HEK293 (cell line): ENCODE results near the gene FXYD1.

ENCODE experiments used
- ATF2 ChIP-seq: fragments of 450-650 bp; formaldehyde crosslinking; IDR thresholded peaks from 2 replicates; pipeline ENCODE4 v1.5.1; 2016; ENCODE audit warnings: missing biosample characterization, missing genetic modification characterization, low read depth
- BCL11A ChIP-seq: fragments of 450-650 bp; formaldehyde crosslinking; IDR thresholded peaks from 2 replicates; pipeline ENCODE4 v1.5.1; 2016; ENCODE audit warnings: low read depth, missing biosample characterization, missing genetic modification characterization
- ELK4 ChIP-seq: IDR thresholded peaks from 2 replicates; pipeline ENCODE4 v1.6.1; 2011; ENCODE audit warnings: mild to moderate bottlenecking, low read depth, low read length, borderline replicate concordance
- GLI2 ChIP-seq: fragments of 450-650 bp; formaldehyde crosslinking; IDR thresholded peaks from 2 replicates; pipeline ENCODE4; 2017; ENCODE audit warnings: missing biosample characterization, missing genetic modification characterization, low read depth, borderline replicate concordance
- GLI4 ChIP-seq: fragments of 450-650 bp; formaldehyde crosslinking; IDR thresholded peaks from 2 replicates; pipeline ENCODE4 v1.5.1; 2016; ENCODE audit warnings: missing biosample characterization, missing genetic modification characterization
- MEIS1 ChIP-seq: sonication (generic); formaldehyde crosslinking; IDR thresholded peaks from 2 replicates; pipeline ENCODE4 v1.8.1; 2022; ENCODE audit warnings: missing genetic modification reagents, mild to moderate bottlenecking, borderline replicate concordance
- SCRT2 ChIP-seq: fragments of 450-650 bp; formaldehyde crosslinking; IDR thresholded peaks from 2 replicates; pipeline ENCODE4 v1.5.1; 2016; ENCODE audit warnings: missing biosample characterization, missing genetic modification characterization
- ZBTB48 ChIP-seq: fragments of 450-650 bp; formaldehyde crosslinking; IDR thresholded peaks from 2 replicates; pipeline ENCODE4 v1.5.1; 2016; ENCODE audit warnings: missing biosample characterization, missing genetic modification characterization
- ZEB2 ChIP-seq: fragments of 450-650 bp; formaldehyde crosslinking; IDR thresholded peaks from 2 replicates; pipeline ENCODE4 v1.5.1; 2016; ENCODE audit warnings: missing biosample characterization, missing genetic modification characterization
- ZFHX2 ChIP-seq: fragments of 450-650 bp; formaldehyde crosslinking; conservative IDR thresholded peaks from 2 replicates; pipeline ENCODE4 v1.5.1; 2016; ENCODE audit warnings: missing biosample characterization, missing genetic modification characterization
- ZNF121 ChIP-seq: fragments of 450-650 bp; formaldehyde crosslinking; IDR thresholded peaks from 2 replicates; pipeline ENCODE4 v1.5.1; 2016; ENCODE audit warnings: missing biosample characterization, missing genetic modification characterization
- ZNF155 ChIP-seq: fragments of 450-650 bp; formaldehyde crosslinking; IDR thresholded peaks from 2 replicates; pipeline ENCODE4 v1.5.1; 2016; ENCODE audit warnings: missing biosample characterization, missing genetic modification characterization
- ZNF157 ChIP-seq: fragments of 450-650 bp; formaldehyde crosslinking; IDR thresholded peaks from 2 replicates; pipeline ENCODE4 v1.5.1; 2016; ENCODE audit warnings: missing biosample characterization, missing genetic modification characterization
- ZNF26 ChIP-seq: fragments of 450-650 bp; formaldehyde crosslinking; IDR thresholded peaks from 2 replicates; pipeline ENCODE4 v1.5.1; 2016; ENCODE audit warnings: missing biosample characterization, missing genetic modification characterization
- ZNF280C ChIP-seq: fragments of 450-650 bp; formaldehyde crosslinking; IDR thresholded peaks from 2 replicates; pipeline ENCODE4 v1.5.1; 2016; ENCODE audit warnings: missing biosample characterization, missing genetic modification characterization
- ZNF280D ChIP-seq: fragments of 450-650 bp; formaldehyde crosslinking; IDR thresholded peaks from 2 replicates; pipeline ENCODE4 v1.5.1; 2016; ENCODE audit warnings: missing biosample characterization, missing genetic modification characterization
- ZNF311 ChIP-seq: fragments of 450-650 bp; formaldehyde crosslinking; IDR thresholded peaks from 2 replicates; pipeline ENCODE4 v1.5.1; 2017; ENCODE audit warnings: missing biosample characterization, missing genetic modification characterization, borderline replicate concordance
- ZNF341 ChIP-seq: fragments of 450-650 bp; formaldehyde crosslinking; IDR thresholded peaks from 2 replicates; pipeline ENCODE4; 2016; ENCODE audit warnings: low read depth, missing biosample characterization, missing genetic modification characterization
- ZNF350 ChIP-seq: fragments of 450-650 bp; formaldehyde crosslinking; IDR thresholded peaks from 2 replicates; pipeline ENCODE4 v1.5.0; 2017; ENCODE audit warnings: missing biosample characterization, mild to moderate bottlenecking, missing genetic modification characterization
- ZNF423 ChIP-seq: fragments of 450-650 bp; formaldehyde crosslinking; IDR thresholded peaks from 2 replicates; pipeline ENCODE4 v1.5.1; 2016; ENCODE audit warnings: missing biosample characterization, missing genetic modification characterization
- ZNF624 ChIP-seq: fragments of 450-650 bp; formaldehyde crosslinking; IDR thresholded peaks from 2 replicates; pipeline ENCODE4 v1.5.1; 2017; ENCODE audit warnings: missing biosample characterization, missing genetic modification characterization
- ZNF701 ChIP-seq: fragments of 450-650 bp; formaldehyde crosslinking; IDR thresholded peaks from 2 replicates; pipeline ENCODE4 v1.5.1; 2016; ENCODE audit warnings: missing biosample characterization, missing genetic modification characterization
- ZNF704 ChIP-seq: fragments of 450-650 bp; formaldehyde crosslinking; IDR thresholded peaks from 2 replicates; pipeline ENCODE4 v1.5.1; 2016; ENCODE audit warnings: missing biosample characterization, missing genetic modification characterization
- ZNF76 ChIP-seq: fragments of 450-650 bp; formaldehyde crosslinking; IDR thresholded peaks from 2 replicates; pipeline ENCODE4; 2016; ENCODE audit warnings: low read depth, missing biosample characterization, missing genetic modification characterization, borderline replicate concordance
- ZNF777 ChIP-seq: fragments of 450-650 bp; formaldehyde crosslinking; IDR thresholded peaks from 2 replicates; pipeline ENCODE4 v1.5.1; 2017; ENCODE audit warnings: missing biosample characterization, missing genetic modification characterization, borderline replicate concordance
- ZNF791 ChIP-seq: fragments of 450-650 bp; formaldehyde crosslinking; IDR thresholded peaks from 2 replicates; pipeline ENCODE4 v1.5.1; 2016; ENCODE audit warnings: missing biosample characterization, missing genetic modification characterization
- ZSCAN4 ChIP-seq: fragments of 450-650 bp; formaldehyde crosslinking; IDR thresholded peaks from 2 replicates; pipeline ENCODE4 v1.5.1; 2017; ENCODE audit warnings: missing biosample characterization, missing genetic modification characterization

FXYD1 gene

GRCh38 chr19:35135389-35135909, 3.2 kb upstream of the FXYD1 start (continued):
- peak; percentile 51; the same call in 1 of the 2 replicates for TF ChIP-seq GLI4 (tag by site-specific recombination)
- no peak for TF ChIP-seq ZNF157
- 0 out of 2 replicates have a peak, but pooled peaks have one; percentile 23 for TF ChIP-seq ZNF76 (tag by site-specific recombination)
- TF ChIP-seq ZEB2 (tag by site-specific recombination) = peak; percentile 86
- no peak for TF ChIP-seq ZNF121 (tag by site-specific recombination)
- no peak for TF ChIP-seq ELK4
- TF ChIP-seq ZNF280D = peak; percentile 90
- TF ChIP-seq SCRT2 (tag by site-specific recombination) = peak; percentile 36; the same call in 1 of the 2 replicates
- no peak for TF ChIP-seq ZNF280C (tag by site-specific recombination)
- peak; percentile 86 for TF ChIP-seq ZBTB48 (tag by site-specific recombination)
- no peak for TF ChIP-seq ZNF311 (tag by site-specific recombination)
- TF ChIP-seq ZNF155 (tag by site-specific recombination) = no peak
- no peak for TF ChIP-seq BCL11A
- TF ChIP-seq ZNF701 (tag by site-specific recombination) = no peak
- TF ChIP-seq MEIS1 = no peak
- no peak for TF ChIP-seq GLI2
- peak; percentile 26; the same call in 1 of the 2 replicates for TF ChIP-seq ATF2 (tag by site-specific recombination)
- 0 out of 2 replicates have a peak, but pooled peaks have one; percentile 27 for TF ChIP-seq ZNF423 (tag by site-specific recombination)
- TF ChIP-seq ZSCAN4 (tag by site-specific recombination) = peak; percentile 44
- no peak for TF ChIP-seq ZNF704 (tag by site-specific recombination)
- no peak for TF ChIP-seq ZNF350
- peak; percentile 67 for TF ChIP-seq ZFHX2 (tag by site-specific recombination)
- TF ChIP-seq ZNF26 (tag by site-specific recombination) = no peak
- no peak for TF ChIP-seq ZNF624 (tag by site-specific recombination)
- TF ChIP-seq ZNF791 (tag by site-specific recombination) = no peak
- TF ChIP-seq ZNF777 (tag by site-specific recombination) = peak; percentile 24; the same call in 1 of the 2 replicates
- peak; percentile 23; the same call in 1 of the 2 replicates for TF ChIP-seq ZNF341 (tag by site-specific recombination)
